ENCODE data around the gene TTC7B. TPM values are rescaled to one million over a fixed set of nuclear protein-coding genes. Genes with fewer than 3 reads are reported as not detected.

TTC7B gene
- total RNA-seq, 1 donor from 2014 or later: 2.4 TPM

GRCh38 chr14:90600619-90601018, 215.6 kb downstream of the TTC7B start:
- H3K4me1 Mint-ChIP-seq: no peaks in the 10 kb centered on the region
- peaks cover 23% of the 10 kb centered on the region for H3K27me3 Mint-ChIP-seq
- no peaks in the 10 kb centered on the region for H3K36me3 Mint-ChIP-seq (ENCODE audit: low read depth)
- no peak overlapping the region for H3K4me3 Mint-ChIP-seq
- H3K27ac Mint-ChIP-seq: no peak overlapping the region
- intact Hi-C loops (cut with micrococcal nuclease): loop anchor here (10.0 kb wide), 1 partner anchor 94 kb away; no protein-coding TSS in a partner anchor
- H3K9me3 Mint-ChIP-seq: no peaks in the 10 kb centered on the region
- no peak for DNase-seq

- Mint-ChIP-seq H3K4me1 (no peaks in the 10 kb centered on the region), H3K27ac (no peak overlapping the region), H3K9me3 (no peaks in the 10 kb centered on the region), H3K27me3 (peaks cover 20% of the 10 kb centered on the region), H3K36me3 (ENCODE audit: low read depth) (no peaks in the 10 kb centered on the region), H3K4me3 (no peak overlapping the region)
- intact Hi-C loops (cut with micrococcal nuclease): loop anchor here (10.0 kb wide), 1 partner anchor 95 kb away; no protein-coding TSS in a partner anchor
- no peak for DNase-seq
These were observed 216.3 kb downstream of the TTC7B start for GRCh38 chr14:90599748-90600507.

GRCh38 chr14:90599339-90599738, 216.9 kb downstream of the TTC7B start:
- Mint-ChIP-seq H3K4me1 (no peaks in the 10 kb centered on the region), H3K9me3 (no peaks in the 10 kb centered on the region), H3K27me3 (peaks cover 20% of the 10 kb centered on the region), H3K4me3 (no peak overlapping the region), H3K27ac (no peak overlapping the region), H3K36me3 (ENCODE audit: low read depth) (no peaks in the 10 kb centered on the region)
- no peak for DNase-seq
- intact Hi-C loops (cut with micrococcal nuclease): no loop called here

GRCh38 chr14:90597961-90598360, 218.3 kb downstream of the TTC7B start:
- no peak overlapping the region for H3K27ac Mint-ChIP-seq
- no peaks in the 10 kb centered on the region for H3K9me3 Mint-ChIP-seq

GRCh38 chr14:90596733-90597132, 219.5 kb downstream of the TTC7B start:
- Mint-ChIP-seq H3K9me3 (no peaks in the 10 kb centered on the region), H3K36me3 (ENCODE audit: low read depth) (no peaks in the 10 kb centered on the region), H3K4me3 (no peak overlapping the region), H3K4me1 (no peaks in the 10 kb centered on the region), H3K27ac (no peak overlapping the region), H3K27me3 (peaks cover 15% of the 10 kb centered on the region)
- intact Hi-C loops (cut with micrococcal nuclease): no loop called here
- no peak for DNase-seq

More at GRCh38 chr14:90597961-90598360, 218.3 kb downstream of the TTC7B start:
- intact Hi-C loops (cut with micrococcal nuclease): no loop called here
- Mint-ChIP-seq H3K36me3 (ENCODE audit: low read depth) (no peaks in the 10 kb centered on the region), H3K4me3 (no peak overlapping the region), H3K4me1 (no peaks in the 10 kb centered on the region), H3K27me3 (peaks cover 15% of the 10 kb centered on the region)
- DNase-seq: no peak

- Mint-ChIP-seq H3K9me3 (no peaks in the 10 kb centered on the region), H3K27ac (no peak overlapping the region), H3K4me1 (no peaks in the 10 kb centered on the region), H3K4me3 (no peak overlapping the region), H3K27me3 (peaks cover 6% of the 10 kb centered on the region), H3K36me3 (ENCODE audit: low read depth) (no peaks in the 10 kb centered on the region)
- DNase-seq: no peak
- intact Hi-C loops (cut with micrococcal nuclease): no loop called here
These were observed 222.8 kb downstream of the TTC7B start for GRCh38 chr14:90593254-90594040.

- H3K9me3 Mint-ChIP-seq: no peaks in the 10 kb centered on the region
These were observed 223.6 kb downstream of the TTC7B start for GRCh38 chr14:90592655-90593054.

GRCh38 chr14:90587918-90588317, 228.3 kb downstream of the TTC7B start:
- no peaks in the 10 kb centered on the region for H3K9me3 Mint-ChIP-seq
- H3K4me3 Mint-ChIP-seq: no peak overlapping the region
- H3K27me3 Mint-ChIP-seq: no peaks in the 10 kb centered on the region
- DNase-seq: no peak
- no peak overlapping the region for H3K27ac Mint-ChIP-seq
- no peaks in the 10 kb centered on the region for H3K4me1 Mint-ChIP-seq
- intact Hi-C loops (cut with micrococcal nuclease): no loop called here
- H3K36me3 Mint-ChIP-seq (ENCODE audit: low read depth): no peaks in the 10 kb centered on the region

More at GRCh38 chr14:90592655-90593054, 223.6 kb downstream of the TTC7B start:
- Mint-ChIP-seq H3K36me3 (ENCODE audit: low read depth) (no peaks in the 10 kb centered on the region), H3K27me3 (peaks cover 6% of the 10 kb centered on the region), H3K4me1 (no peaks in the 10 kb centered on the region), H3K4me3 (no peak overlapping the region), H3K27ac (no peak overlapping the region)
- intact Hi-C loops (cut with micrococcal nuclease): no loop called here
- DNase-seq: no peak

GRCh38 chr14:90587252-90587910, 228.8 kb downstream of the TTC7B start:
- Mint-ChIP-seq H3K36me3 (ENCODE audit: low read depth) (no peaks in the 10 kb centered on the region), H3K4me1 (no peaks in the 10 kb centered on the region), H3K4me3 (no peak overlapping the region), H3K27ac (no peak overlapping the region), H3K27me3 (no peaks in the 10 kb centered on the region), H3K9me3 (no peaks in the 10 kb centered on the region)
- no peak for DNase-seq
- intact Hi-C loops (cut with micrococcal nuclease): no loop called here

GRCh38 chr14:90585106-90585505, 231.1 kb downstream of the TTC7B start:
- no peak overlapping the region for H3K4me3 Mint-ChIP-seq
- H3K27me3 Mint-ChIP-seq: no peaks in the 10 kb centered on the region
- intact Hi-C loops (cut with micrococcal nuclease): no loop called here
- H3K4me1 Mint-ChIP-seq: no peaks in the 10 kb centered on the region
- no peak overlapping the region for H3K27ac Mint-ChIP-seq
- H3K9me3 Mint-ChIP-seq: no peaks in the 10 kb centered on the region
- DNase-seq: no peak
- H3K36me3 Mint-ChIP-seq (ENCODE audit: low read depth): no peaks in the 10 kb centered on the region

- DNase-seq: no peak
- H3K9me3 Mint-ChIP-seq: no peaks in the 10 kb centered on the region
These were observed 232.2 kb downstream of the TTC7B start for GRCh38 chr14:90583916-90584605.

GRCh38 chr14:90583427-90583826, 232.8 kb downstream of the TTC7B start:
- intact Hi-C loops (cut with micrococcal nuclease): no loop called here

More at GRCh38 chr14:90583916-90584605, 232.2 kb downstream of the TTC7B start:
- no peak overlapping the region for H3K27ac Mint-ChIP-seq
- H3K4me1 Mint-ChIP-seq: no peaks in the 10 kb centered on the region
- H3K4me3 Mint-ChIP-seq: no peak overlapping the region
- intact Hi-C loops (cut with micrococcal nuclease): no loop called here
- H3K36me3 Mint-ChIP-seq (ENCODE audit: low read depth): no peaks in the 10 kb centered on the region
- no peaks in the 10 kb centered on the region for H3K27me3 Mint-ChIP-seq

GRCh38 chr14:90582166-90582565, 234.1 kb downstream of the TTC7B start:
- no peak overlapping the region for H3K27ac Mint-ChIP-seq
- no peaks in the 10 kb centered on the region for H3K27me3 Mint-ChIP-seq
- intact Hi-C loops (cut with micrococcal nuclease): no loop called here
- no peak for DNase-seq
- no peaks in the 10 kb centered on the region for H3K4me1 Mint-ChIP-seq
- H3K9me3 Mint-ChIP-seq: no peaks in the 10 kb centered on the region
- H3K36me3 Mint-ChIP-seq (ENCODE audit: low read depth): no peaks in the 10 kb centered on the region
- H3K4me3 Mint-ChIP-seq: no peak overlapping the region

More at GRCh38 chr14:90583427-90583826, 232.8 kb downstream of the TTC7B start:
- DNase-seq: no peak
- Mint-ChIP-seq H3K27me3 (no peaks in the 10 kb centered on the region), H3K36me3 (ENCODE audit: low read depth) (no peaks in the 10 kb centered on the region), H3K27ac (no peak overlapping the region), H3K4me1 (no peaks in the 10 kb centered on the region), H3K4me3 (no peak overlapping the region), H3K9me3 (no peaks in the 10 kb centered on the region)
